ENCODE data around the gene NTMT1.

The NTMT1 gene

DNA sequence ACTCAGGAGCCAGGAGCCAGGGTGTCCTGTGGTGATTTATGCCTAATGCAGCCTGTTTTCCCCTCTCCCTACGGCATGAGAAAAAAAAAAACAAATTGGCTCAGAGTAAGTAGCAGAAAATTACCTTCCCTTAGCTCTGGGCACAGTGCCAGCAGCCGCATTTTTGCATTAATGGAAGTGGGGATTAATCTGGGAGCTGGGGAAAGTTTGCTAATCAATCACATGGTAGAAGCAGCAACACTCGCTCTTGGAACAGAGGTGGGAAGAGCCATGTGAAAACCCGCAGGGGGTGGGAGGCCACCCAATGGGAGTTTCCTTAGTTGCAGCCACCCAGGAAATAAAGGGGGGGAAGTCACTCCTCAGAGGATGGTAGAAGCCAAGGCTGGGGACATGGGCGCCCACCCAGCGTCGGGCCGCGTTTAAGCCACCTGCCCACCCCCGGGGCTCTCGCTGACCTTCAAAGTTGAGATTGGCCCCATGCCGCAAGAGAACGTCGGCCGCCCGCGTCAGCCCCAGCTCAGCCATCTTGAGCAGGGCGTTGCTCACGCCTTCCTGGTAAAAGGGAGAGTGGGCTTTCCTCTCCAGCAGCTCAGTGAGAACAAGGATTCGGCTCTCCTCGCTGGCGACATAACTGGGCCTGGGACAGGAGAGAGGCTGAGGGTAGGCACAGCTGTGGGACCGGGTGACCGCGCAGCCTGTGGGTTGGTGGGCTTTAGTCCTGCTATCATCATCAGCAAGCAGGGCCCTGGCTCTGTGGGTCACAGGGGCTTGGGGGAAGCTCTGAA, 14.3 kb downstream of the NTMT1 start:
- peaks cover 23% of the 10 kb centered on the region for H3K4me1 Mint-ChIP-seq
- peak overlapping the region; percentile 56 to 71 (median 60) for H3K27ac Mint-ChIP-seq
- peaks cover 16% of the 10 kb centered on the region for H3K36me3 Mint-ChIP-seq (ENCODE audit: low read depth)
- no peaks in the 10 kb centered on the region for H3K9me3 Mint-ChIP-seq
- TF ChIP-seq CTCF (IDR thresholded peaks at IDR 0.05; ENCODE audit: unreplicated experiment in 3 of 3) = no peak
- no peaks in the 10 kb centered on the region for H3K27me3 Mint-ChIP-seq (ENCODE audit: low read depth)
- peak overlapping the region; percentile 81 to 87 (median 87) for H3K4me3 Mint-ChIP-seq

GRCh38 chr9:129640871-129641749, 15.1 kb downstream of the NTMT1 start:
- TF ChIP-seq CTCF (IDR thresholded peaks at IDR 0.05; ENCODE audit: unreplicated experiment in 3 of 3) = no peak
- no peaks in the 10 kb centered on the region for H3K27me3 Mint-ChIP-seq (ENCODE audit: low read depth)
- H3K4me3 Mint-ChIP-seq = peak overlapping the region; percentile 81 to 87 (median 87)
- H3K36me3 Mint-ChIP-seq (ENCODE audit: low read depth) = peaks cover 10% of the 10 kb centered on the region
- H3K4me1 Mint-ChIP-seq = peaks cover 23% of the 10 kb centered on the region
- peak overlapping the region in 1 of 3 experiments; percentile 19 for H3K27ac Mint-ChIP-seq
- H3K9me3 Mint-ChIP-seq = no peaks in the 10 kb centered on the region

DNA sequence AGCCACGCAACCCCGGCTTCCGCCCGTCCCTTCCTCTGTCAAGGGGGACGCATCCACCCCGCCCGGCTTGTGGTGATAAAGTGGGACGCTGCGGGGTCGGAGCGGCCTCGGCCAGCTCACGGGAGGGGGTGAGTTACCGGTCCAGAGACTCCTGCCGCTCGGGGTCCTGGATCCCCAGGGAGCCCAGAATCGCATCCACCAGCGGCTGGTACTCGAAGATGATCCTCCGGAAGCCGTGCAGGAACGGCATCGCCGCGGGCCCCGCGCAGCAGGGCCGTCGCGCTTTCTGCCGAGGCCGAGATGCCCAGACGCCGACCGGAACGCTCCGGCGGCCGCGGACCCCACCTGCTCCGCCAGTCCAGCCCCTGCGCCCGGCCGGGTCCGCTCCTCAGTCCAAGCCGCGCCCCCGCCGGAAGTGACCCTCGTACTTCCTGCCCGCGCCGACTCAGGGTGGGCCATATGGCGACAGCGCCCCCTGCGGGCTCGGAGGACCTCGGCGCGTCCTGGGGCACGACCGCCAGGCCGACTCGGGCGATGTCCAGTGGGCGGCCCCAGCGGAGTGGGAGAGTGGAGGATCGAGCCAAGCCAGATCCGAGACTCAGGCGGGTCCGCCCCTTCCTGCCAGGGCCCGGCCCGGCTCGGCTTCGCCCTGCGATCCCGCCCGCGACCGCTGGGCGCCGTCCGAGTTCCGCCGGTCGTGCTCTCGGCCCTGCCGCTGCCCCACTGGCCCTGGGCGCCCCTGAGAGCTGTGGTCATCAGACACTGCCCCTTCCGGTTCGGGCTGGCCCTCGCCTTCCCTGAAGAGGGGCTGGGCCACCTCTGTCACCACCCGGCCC, 16.0 kb downstream of the NTMT1 start, which contains the start of gene ASB6:
Gene ASB6, minus strand, starts transcription at position 402 of the 836 bp plus-strand sequence. Its CDS starts 152 bp downstream, at position 250.
- H3K27me3 Mint-ChIP-seq (ENCODE audit: low read depth) = peaks cover 5% of the 10 kb centered on the region
- peak within 1 kb of the TSS in 2 of 3 experiments; percentile 78 to 87 for H3K27ac Mint-ChIP-seq
- no peaks in the 10 kb centered on the region for H3K9me3 Mint-ChIP-seq
- peaks cover 23% of the 10 kb centered on the region for H3K4me1 Mint-ChIP-seq
- H3K36me3 Mint-ChIP-seq (ENCODE audit: low read depth) = peaks cover 10% of the 10 kb centered on the region
- H3K4me3 Mint-ChIP-seq = peak within 1 kb of the TSS; percentile 81 to 87 (median 87)
- TF ChIP-seq CTCF (IDR thresholded peaks at IDR 0.05; ENCODE audit: unreplicated experiment in 3 of 3) = peak; percentile 100

DNA sequence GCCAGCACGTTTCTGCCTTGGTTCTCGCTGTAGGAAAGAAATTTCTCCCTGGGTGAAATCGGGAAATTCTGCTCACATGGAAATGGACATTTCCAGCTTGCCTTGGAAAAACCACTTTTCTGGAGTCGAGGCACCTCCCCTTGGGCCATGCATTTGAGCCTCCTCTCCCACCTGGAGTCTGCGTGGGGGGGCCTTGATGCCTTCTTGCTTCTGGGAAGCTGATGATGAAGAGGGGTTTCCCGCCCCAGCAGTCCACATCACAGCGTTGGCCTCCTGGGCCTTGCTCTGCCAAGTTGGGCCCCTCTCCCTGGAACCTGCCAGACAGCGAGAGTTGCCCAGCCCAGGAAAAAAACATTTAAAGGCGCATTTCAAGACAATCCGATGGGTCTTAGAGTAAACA, 17.7 kb downstream of the NTMT1 start:
- H3K27ac Mint-ChIP-seq = no peak overlapping the region
- TF ChIP-seq CTCF (IDR thresholded peaks at IDR 0.05; ENCODE audit: unreplicated experiment in 3 of 3) = no peak
- H3K4me1 Mint-ChIP-seq = peaks cover 19% of the 10 kb centered on the region
- H3K36me3 Mint-ChIP-seq (ENCODE audit: low read depth) = peaks cover 4% of the 10 kb centered on the region
- H3K4me3 Mint-ChIP-seq = peak overlapping the region in 2 of 3 experiments; percentile 62 to 65
- H3K27me3 Mint-ChIP-seq (ENCODE audit: low read depth) = peaks cover 10% of the 10 kb centered on the region
- H3K9me3 Mint-ChIP-seq = no peaks in the 10 kb centered on the region

- Mint-ChIP-seq H3K4me1 (peaks cover 19% of the 10 kb centered on the region), H3K27ac (no peak overlapping the region), H3K9me3 (no peaks in the 10 kb centered on the region), H3K4me3 (no peak overlapping the region), H3K36me3 (ENCODE audit: low read depth) (peaks cover 4% of the 10 kb centered on the region), H3K27me3 (ENCODE audit: low read depth) (peaks cover 10% of the 10 kb centered on the region)
- TF ChIP-seq CTCF (IDR thresholded peaks at IDR 0.05; ENCODE audit: unreplicated experiment in 3 of 3) = no peak
Observed at GRCh38 chr9:129644365-129644764, 18.4 kb downstream of the NTMT1 start.
